Uterus (tissue), 4 donors: Measurements from ENCODE around the gene VPS4A. TPM values are rescaled to one million over a fixed set of nuclear protein-coding genes. Genes with fewer than 3 reads are reported as not detected.

ENCODE experiments used
- DNase-seq, 2 donors: peaks; one replicate each; pipeline ENCODE4 v3.0.0-alpha.2; 2019 to 2020
- H3K27ac ChIP-seq, 2 donors: fragments of 200-600 bp; sonication (generic); 1 replicate in 1 of 2; 2 replicates in 1 of 2; pipeline ENCODE4 v1.5.1; 2016 to 2018
- H3K27me3 ChIP-seq, 2 donors: fragments of 200-600 bp; sonication (generic); one replicate each; pipeline ENCODE4 v1.5.1; 2018 to 2019; ENCODE audit warnings: control low read depth in 1 of 2
- H3K36me3 ChIP-seq, 2 donors: fragments of 200-600 bp; sonication (generic); one replicate each; pipeline ENCODE4 v1.5.1; 2019; ENCODE audit warnings: control low read depth in 1 of 2
- H3K4me1 ChIP-seq, 2 donors: fragments of 200-600 bp; sonication (generic); one replicate each; pipeline ENCODE4 v1.5.1; 2018 to 2019; ENCODE audit warnings: control low read depth in 1 of 2
- H3K4me3 ChIP-seq, 2 donors: fragments of 200-600 bp; sonication (generic); 1 replicate in 1 of 2; 2 replicates in 1 of 2; pipeline ENCODE4 v1.5.1; 2018 to 2019; ENCODE audit warnings: mild to moderate bottlenecking in 1 of 2
- H3K9me3 ChIP-seq, 2 donors: fragments of 200-600 bp; sonication (generic); one replicate each; pipeline ENCODE4 v1.5.1; 2019; ENCODE audit warnings: control low read depth in 1 of 2
- CTCF ChIP-seq, 4 experiments: fragments of 200-600 bp in 2 of 4; fragments of 450-650 bp in 2 of 4; sonication (generic) in 2 of 4; IDR thresholded peaks; one replicate each; pipeline ENCODE4 v1.5.1; 2016 to 2019; ENCODE audit warnings: antibody characterized with exemption in 4 of 4, mild to moderate bottlenecking in 2 of 4, moderate library complexity in 1 of 4
- POLR2A ChIP-seq, 2 donors: fragments of 450-650 bp; IDR thresholded peaks; one replicate each; pipeline ENCODE4 v1.6.1; 2016; ENCODE audit warnings: antibody characterized with exemption in 2 of 2, mild to moderate bottlenecking in 1 of 2, moderate library complexity in 1 of 2
- intact Hi-C: fragments of 100-400 bp; cut with DNase I; formaldehyde crosslinking; loops from one replicate; pipeline ENCODE4 v1.15.1; 2023; ENCODE audit warnings: low total_unique reads
- total RNA-seq, 4 donors: library from RNA; depleted of rRNA in 3 of 4; stranded (reverse); fragments of >200 nt in 3 of 4; gene quantifications; one replicate each; pipeline versions ENCODE4 v1.1.0 to v1.2.4, GENCODE V29; 2014 to 2023
- donor health status: DM: yes; HTN: yes; CAD: no.

The VPS4A gene
- total RNA-seq, 4 donors from 2014 or later, result 14.6 to 39.5 (median 25.0) TPM

GRCh38 chr16:69319826-69320739 lies 8.9 kb downstream of the VPS4A start:
- H3K9me3 ChIP-seq, result no peaks in the 10 kb centered on the region
- no peak overlapping the region for H3K4me3 ChIP-seq
- TF ChIP-seq CTCF (IDR thresholded peaks at IDR 0.05) (no peak), POLR2A (IDR thresholded peaks at IDR 0.05) (no peak)
- no peak overlapping the region for H3K27ac ChIP-seq
- DNase-seq, result no peak
- H3K36me3 ChIP-seq, result no peaks in the 10 kb centered on the region
- intact Hi-C loops, result no loop called here
- H3K27me3 ChIP-seq, result no peaks in the 10 kb centered on the region
- no peaks in the 10 kb centered on the region for H3K4me1 ChIP-seq

DNA sequence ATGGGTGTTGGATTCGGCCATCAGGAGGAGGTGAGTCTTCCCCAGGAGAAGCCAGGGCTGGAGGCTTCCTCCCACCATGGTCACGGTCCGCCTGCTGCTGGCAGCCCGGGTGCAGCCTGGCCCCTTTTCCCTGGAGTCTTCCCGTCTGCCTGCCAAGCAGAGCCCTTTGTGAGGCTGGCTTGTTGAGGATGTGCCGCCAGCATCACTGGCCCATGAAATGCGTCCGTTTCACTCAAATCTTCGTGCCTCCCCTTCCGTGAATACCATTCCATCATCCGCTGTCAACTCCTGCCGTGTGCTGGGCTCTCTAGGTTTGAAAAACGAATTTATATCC lies 9.6 kb downstream of the VPS4A start:
- H3K27ac ChIP-seq, result no peak overlapping the region
- H3K36me3 ChIP-seq, result no peaks in the 10 kb centered on the region
- intact Hi-C loops, result no loop called here
- no peaks in the 10 kb centered on the region for H3K4me1 ChIP-seq
- no peaks in the 10 kb centered on the region for H3K27me3 ChIP-seq
- no peak overlapping the region for H3K4me3 ChIP-seq
- no peaks in the 10 kb centered on the region for H3K9me3 ChIP-seq
- DNase-seq, result peak in 1 of 2 donors; percentile 7
- TF ChIP-seq POLR2A (IDR thresholded peaks at IDR 0.05) (no peak), CTCF (IDR thresholded peaks at IDR 0.05) (no peak)

DNA sequence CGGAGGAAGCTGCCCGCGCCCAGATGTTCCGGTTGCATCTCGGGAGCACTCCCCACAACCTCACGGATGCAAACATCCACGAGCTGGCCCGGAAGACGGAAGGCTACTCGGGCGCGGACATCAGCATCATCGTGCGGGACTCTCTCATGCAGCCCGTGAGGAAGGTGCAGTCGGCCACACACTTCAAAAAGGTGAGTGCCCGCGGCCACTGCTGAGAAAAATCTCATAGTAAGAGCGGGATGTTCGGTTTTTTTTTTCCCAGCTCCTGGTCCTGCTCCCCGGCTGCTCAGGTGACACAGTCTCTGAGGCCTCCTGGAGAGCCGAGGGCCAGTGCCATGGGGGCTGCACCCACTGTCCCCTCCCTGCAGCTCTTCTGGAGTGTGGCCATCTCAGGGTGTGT lies 9.9 kb downstream of the VPS4A start:
- no peak for TF ChIP-seq POLR2A (IDR thresholded peaks at IDR 0.05)
- TF ChIP-seq CTCF (IDR thresholded peaks at IDR 0.05), result no peak
- H3K9me3 ChIP-seq, result no peaks in the 10 kb centered on the region
- H3K4me3 ChIP-seq, result no peak overlapping the region
- no peaks in the 10 kb centered on the region for H3K4me1 ChIP-seq
- DNase-seq, result peak in 1 of 2 donors; percentile 8
- H3K27ac ChIP-seq, result no peak overlapping the region
- intact Hi-C loops, result no loop called here
- H3K27me3 ChIP-seq, result no peaks in the 10 kb centered on the region
- H3K36me3 ChIP-seq, result no peaks in the 10 kb centered on the region

DNA sequence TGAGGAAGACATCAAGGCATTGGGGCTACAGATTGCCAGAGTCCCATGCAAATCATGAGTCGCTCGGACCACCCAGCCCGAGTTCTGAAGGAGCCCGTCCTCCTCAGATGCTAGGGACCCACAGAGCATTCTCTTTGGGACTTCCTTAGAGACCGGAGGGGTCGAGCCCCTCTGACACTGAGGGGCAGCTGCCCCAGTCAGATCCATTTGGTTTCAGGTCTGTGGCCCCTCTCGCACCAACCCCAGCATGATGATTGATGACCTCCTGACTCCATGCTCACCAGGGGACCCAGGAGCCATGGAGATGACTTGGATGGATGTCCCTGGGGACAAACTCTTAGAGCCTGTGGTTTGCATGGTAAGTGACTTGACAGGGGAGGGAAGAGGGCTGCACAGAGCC lies 11.2 kb downstream of the VPS4A start:
- Histone ChIP-seq H3K27me3 (no peaks in the 10 kb centered on the region), H3K27ac (no peak overlapping the region), H3K4me3 (no peak overlapping the region), H3K4me1 (peaks cover 0 to 7% of the 10 kb centered on the region in 2 donors), H3K36me3 (no peaks in the 10 kb centered on the region), H3K9me3 (no peaks in the 10 kb centered on the region)
- intact Hi-C loops, result no loop called here
- TF ChIP-seq POLR2A (IDR thresholded peaks at IDR 0.05), result no peak
- TF ChIP-seq CTCF (IDR thresholded peaks at IDR 0.05), result no peak
- DNase-seq, result peak in 1 of 2 donors; percentile 5

DNA sequence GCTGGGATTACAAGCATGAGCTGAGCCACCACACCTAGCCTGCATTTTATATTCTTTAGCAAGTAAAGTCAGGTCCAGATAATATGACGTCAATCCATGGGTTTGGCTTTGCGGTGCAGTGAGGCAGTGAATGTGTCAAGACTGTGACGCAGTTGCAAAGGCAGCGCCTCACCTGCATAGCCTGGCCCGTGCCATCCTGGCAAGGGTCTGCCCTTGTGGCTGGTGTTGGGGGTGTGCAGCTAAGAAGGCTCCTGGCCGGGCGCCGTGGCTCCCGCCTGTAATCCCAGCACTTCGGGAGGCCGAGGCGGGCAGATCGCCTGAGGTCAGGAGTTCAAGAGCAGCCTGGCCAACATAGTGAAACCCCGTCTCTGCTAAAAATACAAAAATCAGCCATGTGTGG lies 12.3 kb downstream of the VPS4A start:
- H3K9me3 ChIP-seq, result no peaks in the 10 kb centered on the region
- H3K27ac ChIP-seq, result no peak overlapping the region
- no peak for TF ChIP-seq POLR2A (IDR thresholded peaks at IDR 0.05)
- no peak for TF ChIP-seq CTCF (IDR thresholded peaks at IDR 0.05)
- no peaks in the 10 kb centered on the region for H3K27me3 ChIP-seq
- H3K4me1 ChIP-seq, result peaks cover 0 to 8% of the 10 kb centered on the region in 2 donors
- intact Hi-C loops, result no loop called here
- no peak for DNase-seq
- H3K4me3 ChIP-seq, result no peak overlapping the region
- no peaks in the 10 kb centered on the region for H3K36me3 ChIP-seq
